A549 (cell line): ENCODE data around the gene LCN15.

Source experiments
- CTCF ChIP-seq: fragments of >200 bp; sonication (Bioruptor Twin); formaldehyde crosslinking; IDR thresholded peaks from 3 replicates; pipeline ENCODE4 v1.5.1; 2016
- HOXA7 ChIP-seq: fragments of 250-450 bp; sonication (Bioruptor Pico); IDR thresholded peaks from 2 replicates; pipeline ENCODE4 v1.5.0; 2020; ENCODE audit warnings: mild to moderate bottlenecking, moderate library complexity
- HOXB13 ChIP-seq: fragments of 250-450 bp; sonication (Bioruptor Pico); IDR thresholded peaks from 2 replicates; pipeline ENCODE4 v1.5.0; 2020; ENCODE audit warnings: low read depth, mild to moderate bottlenecking, moderate library complexity
- NR3C1 ChIP-seq: fragments of >200 bp; sonication (Bioruptor Twin); formaldehyde crosslinking; IDR thresholded peaks from 3 replicates; pipeline ENCODE4 v1.6.1; 2017
- PHF8 ChIP-seq: fragments of 200-600 bp; sonication (generic); IDR thresholded peaks from 2 replicates; pipeline ENCODE4 v1.6.1; 2016; ENCODE audit warnings: low read depth, mild to moderate bottlenecking, antibody characterized with exemption, moderate library complexity, borderline replicate concordance
- POLR2A ChIP-seq: IDR thresholded peaks from 2 replicates; pipeline ENCODE4 v1.6.1; 2012; ENCODE audit warnings: mild to moderate bottlenecking, low read length
- RNF2 ChIP-seq: fragments of 200-600 bp; sonication (generic); IDR thresholded peaks from 2 replicates; pipeline ENCODE4 v1.6.1; 2016; ENCODE audit warnings: low read depth, mild to moderate bottlenecking, antibody characterized with exemption, moderate library complexity, borderline replicate concordance
- ZFP36 ChIP-seq: fragments of 450-650 bp; IDR thresholded peaks from 2 replicates; pipeline ENCODE4 v1.6.1; 2014; ENCODE audit warnings: borderline replicate concordance; ENCODE audit not compliant: partially characterized antibody

- TF ChIP-seq NR3C1 (no peak), POLR2A (no peak), HOXB13 (CRISPR knock-in tag) (no peak), CTCF (no peak), RNF2 (no peak), ZFP36 (no peak), HOXA7 (CRISPR knock-in tag) (no peak), PHF8 (no peak)
Measured at GRCh38 chr9:136775191-136775590, 10.9 kb upstream of the LCN15 start.
